ENCODE measurements around the gene XCL1.
"Not testable (repeated sequence)": the region's sequence is repeated elsewhere in the genome, so short reads cannot be mapped to it uniquely, and the experiment has no call there.

XCL1 gene

DNA sequence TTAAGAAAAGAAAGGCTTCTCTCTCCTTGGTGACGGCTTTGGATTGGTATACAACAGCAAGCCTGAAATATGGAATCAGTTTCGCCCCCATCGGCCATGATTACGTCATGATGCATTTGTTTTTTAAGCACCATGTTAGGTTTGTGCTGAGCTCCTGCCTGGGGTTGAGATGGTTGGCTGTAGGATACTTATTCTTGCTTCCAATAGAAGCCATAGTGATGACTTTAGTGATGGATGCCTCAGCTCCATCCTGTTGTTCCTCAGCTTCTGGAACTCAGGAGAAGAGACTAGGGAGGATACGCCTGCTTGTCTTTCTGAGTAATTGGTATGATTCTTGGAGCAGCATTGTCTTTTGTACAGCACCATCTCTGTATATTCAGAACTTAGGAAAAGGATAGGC lies 14.7 kb downstream of the XCL1 start:
- 91% methylated on average over 4 of the region's 5 CpGs for whole genome bisulfite sequencing (ENCODE audit: insufficient coverage)

GRCh38 chr1:168591641-168592250 lies 15.3 kb downstream of the XCL1 start:
- H3K4me1 ChIP-seq (ENCODE audit: control extremely low read depth in 1 of 4, control insufficient read depth in 4 of 4, insufficient read depth in 4 of 4, low read length in 3 of 4): no peaks in the 10 kb centered on the region
- H3K27me3 ChIP-seq (replicated peaks in 2 of 5; ENCODE audit: control insufficient read depth in 4 of 5, insufficient read depth in 5 of 5, low read length in 4 of 5): no peaks in the 10 kb centered on the region
- no CpG with 5 or more reads among the region's 2 CpGs for WGBS (ENCODE audit: insufficient coverage)
- H3K36me3 ChIP-seq (ENCODE audit: control insufficient read depth in 4 of 4, insufficient read depth in 4 of 4, low read length in 3 of 4): no peaks in the 10 kb centered on the region
- no peak overlapping the region for H3K4me3 ChIP-seq (ENCODE audit: control insufficient read depth in 1 of 7, extremely low read depth in 1 of 7, insufficient read depth in 4 of 7, low read depth in 2 of 7, low read length in 6 of 7)
- H3K27ac ChIP-seq (ENCODE audit: insufficient read depth in 1 of 2, low read depth in 1 of 2, low read length in 2 of 2, poor library complexity in 1 of 2, severe bottlenecking in 2 of 2): no peak overlapping the region
- peaks cover 0 to 2% (median 2%) of the 10 kb centered on the region in 5 experiments for H3K9me3 ChIP-seq (ENCODE audit: control extremely low read depth in 1 of 5, control insufficient read depth in 4 of 5, insufficient read depth in 2 of 5, low read depth in 1 of 5, low read length in 4 of 5)
- POLR2A ChIA-PET: no interaction called here
- CTCF ChIA-PET: interaction anchor here (1.1 to 2.1 kb wide), 2 partner anchors 9 to 12 kb away, joined by 4 to 8 read pairs; no protein-coding TSS in a partner anchor
- no peak for DNase-seq

More for the DNA sequence above, 14.7 kb downstream of the XCL1 start:
- CTCF ChIA-PET: interaction anchor here (1.1 to 2.1 kb wide), 2 partner anchors 8 to 13 kb away, joined by 4 to 8 read pairs; no protein-coding TSS in a partner anchor
- H3K9me3 ChIP-seq (ENCODE audit: control extremely low read depth in 1 of 5, control insufficient read depth in 4 of 5, insufficient read depth in 2 of 5, low read depth in 1 of 5, low read length in 4 of 5): peaks cover 0 to 2% (median 2%) of the 10 kb centered on the region in 5 experiments
- POLR2A ChIA-PET: no interaction called here
- H3K36me3 ChIP-seq (ENCODE audit: control insufficient read depth in 4 of 4, insufficient read depth in 4 of 4, low read length in 3 of 4): no peaks in the 10 kb centered on the region
- no peaks in the 10 kb centered on the region for H3K4me1 ChIP-seq (ENCODE audit: control extremely low read depth in 1 of 4, control insufficient read depth in 4 of 4, insufficient read depth in 4 of 4, low read length in 3 of 4)
- no peaks in the 10 kb centered on the region for H3K27me3 ChIP-seq (replicated peaks in 2 of 5; ENCODE audit: control insufficient read depth in 4 of 5, insufficient read depth in 5 of 5, low read length in 4 of 5)
- H3K27ac ChIP-seq (ENCODE audit: insufficient read depth in 1 of 2, low read depth in 1 of 2, low read length in 2 of 2, poor library complexity in 1 of 2, severe bottlenecking in 2 of 2): no peak overlapping the region
- no peak overlapping the region for H3K4me3 ChIP-seq (ENCODE audit: control insufficient read depth in 1 of 7, extremely low read depth in 1 of 7, insufficient read depth in 4 of 7, low read depth in 2 of 7, low read length in 6 of 7)
- DNase-seq: no peak

DNA sequence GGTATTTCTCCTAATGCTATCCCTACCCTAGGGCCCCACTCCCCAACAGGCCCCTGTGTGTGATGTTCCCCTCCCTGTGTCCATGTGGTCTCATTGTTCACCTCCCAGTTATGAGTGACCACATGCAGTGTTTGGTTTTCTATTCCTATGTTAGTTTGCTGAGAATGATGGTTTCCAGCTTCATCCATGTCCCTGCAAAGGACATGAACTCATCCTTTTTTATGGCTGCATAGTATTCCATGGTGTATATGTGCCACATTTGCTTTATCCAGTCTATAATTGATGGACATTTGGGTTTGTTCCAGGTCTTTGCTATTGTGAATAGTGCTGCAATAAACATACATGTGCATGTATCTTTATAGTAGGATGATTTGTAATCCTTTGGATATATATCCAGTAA lies 19.0 kb downstream of the XCL1 start:
- POLR2A ChIA-PET; H3K4me1 ChIP-seq (ENCODE audit: control extremely low read depth in 1 of 4, control insufficient read depth in 4 of 4, insufficient read depth in 4 of 4, low read length in 3 of 4); H3K4me3 ChIP-seq (ENCODE audit: control insufficient read depth in 1 of 7, extremely low read depth in 1 of 7, insufficient read depth in 4 of 7, low read depth in 2 of 7, low read length in 6 of 7); H3K9me3 ChIP-seq (ENCODE audit: control extremely low read depth in 1 of 5, control insufficient read depth in 4 of 5, insufficient read depth in 2 of 5, low read depth in 1 of 5, low read length in 4 of 5); H3K27ac ChIP-seq (ENCODE audit: insufficient read depth in 1 of 2, low read depth in 1 of 2, low read length in 2 of 2, poor library complexity in 1 of 2, severe bottlenecking in 2 of 2); DNase-seq; H3K27me3 ChIP-seq (replicated peaks in 2 of 5; ENCODE audit: control insufficient read depth in 4 of 5, insufficient read depth in 5 of 5, low read length in 4 of 5); H3K36me3 ChIP-seq (ENCODE audit: control insufficient read depth in 4 of 4, insufficient read depth in 4 of 4, low read length in 3 of 4): not testable (repeated sequence)
- CTCF ChIA-PET: interaction anchor here (1.6 kb wide), 1 partner anchor 8 kb away, joined by 6 read pairs; no protein-coding TSS in a partner anchor

- no peak for DNase-seq
- Histone ChIP-seq H3K9me3 (ENCODE audit: control extremely low read depth in 1 of 5, control insufficient read depth in 4 of 5, insufficient read depth in 2 of 5, low read depth in 1 of 5, low read length in 4 of 5) (no peaks in the 10 kb centered on the region), H3K27ac (ENCODE audit: insufficient read depth in 1 of 2, low read depth in 1 of 2, low read length in 2 of 2, poor library complexity in 1 of 2, severe bottlenecking in 2 of 2) (no peak overlapping the region), H3K4me1 (ENCODE audit: control extremely low read depth in 1 of 4, control insufficient read depth in 4 of 4, insufficient read depth in 4 of 4, low read length in 3 of 4) (no peaks in the 10 kb centered on the region), H3K36me3 (ENCODE audit: control insufficient read depth in 4 of 4, insufficient read depth in 4 of 4, low read length in 3 of 4) (no peaks in the 10 kb centered on the region), H3K4me3 (ENCODE audit: control insufficient read depth in 1 of 7, extremely low read depth in 1 of 7, insufficient read depth in 4 of 7, low read depth in 2 of 7, low read length in 6 of 7) (no peak overlapping the region), H3K27me3 (replicated peaks in 2 of 5; ENCODE audit: control insufficient read depth in 4 of 5, insufficient read depth in 5 of 5, low read length in 4 of 5) (no peaks in the 10 kb centered on the region)
- POLR2A ChIA-PET: no interaction called here
- WGBS (ENCODE audit: insufficient coverage): 100% methylated on average over 1 of the region's 3 CpGs
- CTCF ChIA-PET: no interaction called here
These were observed 21.7 kb downstream of the XCL1 start for GRCh38 chr1:168598125-168598524.

- no peak overlapping the region for H3K4me3 ChIP-seq (ENCODE audit: control insufficient read depth in 1 of 7, extremely low read depth in 1 of 7, insufficient read depth in 4 of 7, low read depth in 2 of 7, low read length in 6 of 7)
- no peaks in the 10 kb centered on the region for H3K9me3 ChIP-seq (ENCODE audit: control extremely low read depth in 1 of 5, control insufficient read depth in 4 of 5, insufficient read depth in 2 of 5, low read depth in 1 of 5, low read length in 4 of 5)
- POLR2A ChIA-PET: no interaction called here
- WGBS (ENCODE audit: insufficient coverage): no CpG with 5 or more reads among the region's 1 CpG
- CTCF ChIA-PET: interaction anchor here (1.2 to 1.3 kb wide), 2 partner anchors 159 to 750 kb away, joined by 3 read pairs; no protein-coding TSS in a partner anchor
- H3K36me3 ChIP-seq (ENCODE audit: control insufficient read depth in 4 of 4, insufficient read depth in 4 of 4, low read length in 3 of 4): no peaks in the 10 kb centered on the region
- no peak for DNase-seq
- H3K27ac ChIP-seq (ENCODE audit: insufficient read depth in 1 of 2, low read depth in 1 of 2, low read length in 2 of 2, poor library complexity in 1 of 2, severe bottlenecking in 2 of 2): no peak overlapping the region
- no peaks in the 10 kb centered on the region for H3K27me3 ChIP-seq (replicated peaks in 2 of 5; ENCODE audit: control insufficient read depth in 4 of 5, insufficient read depth in 5 of 5, low read length in 4 of 5)
- H3K4me1 ChIP-seq (ENCODE audit: control extremely low read depth in 1 of 4, control insufficient read depth in 4 of 4, insufficient read depth in 4 of 4, low read length in 3 of 4): no peaks in the 10 kb centered on the region
These were observed 22.5 kb downstream of the XCL1 start for GRCh38 chr1:168598892-168599291.

DNA sequence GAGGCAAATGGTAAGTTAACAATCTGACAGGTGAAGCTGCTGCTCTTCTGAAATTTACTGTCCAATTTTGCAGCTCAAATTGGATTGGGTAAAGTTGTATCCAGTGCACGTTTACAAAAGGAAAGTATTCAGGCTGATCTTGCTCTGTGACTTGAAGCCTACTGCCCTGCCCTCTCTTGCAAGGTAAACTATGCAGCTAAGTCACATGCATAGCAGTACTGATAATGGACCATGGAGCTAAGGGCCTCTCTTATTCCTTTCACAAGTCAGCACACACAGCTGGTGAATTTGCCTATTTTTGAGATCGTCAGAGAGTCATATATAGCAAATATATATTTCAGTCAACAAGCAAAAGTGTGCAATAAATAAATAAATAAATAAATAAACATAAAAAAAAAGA lies 23.2 kb downstream of the XCL1 start:
- ChIA-PET CTCF (interaction anchor here (0.7 to 2.2 kb wide), 5 partner anchors 160 to 947 kb away, joined by 3 to 10 read pairs (median 3); no protein-coding TSS in a partner anchor), POLR2A (no interaction called here)
- Histone ChIP-seq H3K9me3 (ENCODE audit: control extremely low read depth in 1 of 5, control insufficient read depth in 4 of 5, insufficient read depth in 2 of 5, low read depth in 1 of 5, low read length in 4 of 5) (no peaks in the 10 kb centered on the region), H3K4me3 (ENCODE audit: control insufficient read depth in 1 of 7, extremely low read depth in 1 of 7, insufficient read depth in 4 of 7, low read depth in 2 of 7, low read length in 6 of 7) (no peak overlapping the region), H3K27ac (ENCODE audit: insufficient read depth in 1 of 2, low read depth in 1 of 2, low read length in 2 of 2, poor library complexity in 1 of 2, severe bottlenecking in 2 of 2) (no peak overlapping the region), H3K27me3 (replicated peaks in 2 of 5; ENCODE audit: control insufficient read depth in 4 of 5, insufficient read depth in 5 of 5, low read length in 4 of 5) (no peaks in the 10 kb centered on the region), H3K36me3 (ENCODE audit: control insufficient read depth in 4 of 4, insufficient read depth in 4 of 4, low read length in 3 of 4) (no peaks in the 10 kb centered on the region), H3K4me1 (ENCODE audit: control extremely low read depth in 1 of 4, control insufficient read depth in 4 of 4, insufficient read depth in 4 of 4, low read length in 3 of 4) (no peaks in the 10 kb centered on the region)
- DNase-seq: no peak
- no CpG with 5 or more reads among the region's 2 CpGs for WGBS (ENCODE audit: insufficient coverage)

DNA sequence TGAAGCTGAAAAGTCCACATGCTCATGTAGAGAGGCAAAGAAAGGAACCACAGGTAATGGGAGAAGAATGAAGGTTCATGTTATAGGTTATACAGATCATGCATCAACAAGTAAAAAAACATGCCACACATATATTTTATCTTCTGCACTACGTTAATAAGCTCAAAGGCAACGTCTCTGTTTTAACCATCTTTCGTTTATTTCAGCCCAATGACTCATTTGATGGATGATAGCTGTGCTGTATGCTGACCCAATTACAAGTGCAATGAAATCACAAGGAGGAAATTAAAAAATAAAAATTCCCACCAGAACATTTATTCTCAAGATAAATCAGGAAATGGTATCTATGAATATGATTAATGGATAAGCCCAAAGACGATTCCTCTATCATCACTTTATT lies 24.6 kb downstream of the XCL1 start:
- H3K27me3 ChIP-seq (replicated peaks in 2 of 5; ENCODE audit: control insufficient read depth in 4 of 5, insufficient read depth in 5 of 5, low read length in 4 of 5): no peaks in the 10 kb centered on the region
- WGBS (ENCODE audit: insufficient coverage): 100% methylated on average over 2 of the region's 4 CpGs
- no peak for DNase-seq
- CTCF ChIA-PET: interaction anchor here (0.8 to 2.2 kb wide), 5 partner anchors 258 to 946 kb away, joined by 3 to 10 read pairs (median 3); no protein-coding TSS in a partner anchor
- H3K27ac ChIP-seq (ENCODE audit: insufficient read depth in 1 of 2, low read depth in 1 of 2, low read length in 2 of 2, poor library complexity in 1 of 2, severe bottlenecking in 2 of 2): no peak overlapping the region
- POLR2A ChIA-PET: no interaction called here
- H3K9me3 ChIP-seq (ENCODE audit: control extremely low read depth in 1 of 5, control insufficient read depth in 4 of 5, insufficient read depth in 2 of 5, low read depth in 1 of 5, low read length in 4 of 5): no peaks in the 10 kb centered on the region
- H3K4me1 ChIP-seq (ENCODE audit: control extremely low read depth in 1 of 4, control insufficient read depth in 4 of 4, insufficient read depth in 4 of 4, low read length in 3 of 4): no peaks in the 10 kb centered on the region
- no peak overlapping the region for H3K4me3 ChIP-seq (ENCODE audit: control insufficient read depth in 1 of 7, extremely low read depth in 1 of 7, insufficient read depth in 4 of 7, low read depth in 2 of 7, low read length in 6 of 7)
- H3K36me3 ChIP-seq (ENCODE audit: control insufficient read depth in 4 of 4, insufficient read depth in 4 of 4, low read length in 3 of 4): no peaks in the 10 kb centered on the region
